Panc1 (cell line): ENCODE data around the gene EPHA3. TPM values are rescaled to one million over a fixed set of nuclear protein-coding genes. Genes with fewer than 3 reads are reported as not detected.

Source experiments
- ATAC-seq: fragments of 200-7000 bp; cut with Tn5 transposase; 2 replicates; pipeline ENCODE4 v1.9.1; 2020; ENCODE audit warnings: mild to moderate bottlenecking, moderate library complexity
- BruUV-seq: library from RNA; stranded (reverse); fragments of 400-500 nt; replicated peaks from 2 replicates; lab custom pipeline; 2021; lab: Mats Ljungman, UMichigan
- CTCF ChIA-PET: fragments of 300-600 bp; sonication (Branson Sonifier 250); formaldehyde crosslinking; loops from one replicate; lab custom pipeline; 2022; ENCODE audit warnings: antibody characterized with exemption; lab: Charles Lee
- POLR2A ChIA-PET: fragments of 300-600 bp; sonication (Branson Sonifier 250); formaldehyde crosslinking; loops from one replicate; lab custom pipeline; 2022; ENCODE audit warnings: antibody characterized with exemption; lab: Charles Lee
- DNase-seq: peaks from one replicate; pipeline ENCODE4 v3.0.0-alpha.2; 2010; ENCODE audit warnings: low read depth, low spot score
- H3K27ac ChIP-seq: 2 replicates; pipeline ENCODE4 v1.5.1; 2011; ENCODE audit warnings: mild to moderate bottlenecking, low read length, inconsistent platforms
- H3K27me3 ChIP-seq: fragments of 200-500 bp; sonication (Bioruptor generic); 2 replicates; pipeline ENCODE4 v1.6.0; 2014; ENCODE audit warnings: low read length, inconsistent platforms; ENCODE audit not compliant: control insufficient read depth, insufficient read depth
- H3K36me3 ChIP-seq: fragments of 200-500 bp; sonication (Bioruptor generic); 2 replicates; pipeline ENCODE4 v1.5.1; 2014; ENCODE audit warnings: inconsistent platforms, mild to moderate bottlenecking, low read length, moderate library complexity; ENCODE audit not compliant: control insufficient read depth, insufficient read depth
- H3K4me1 ChIP-seq: 2 replicates; pipeline ENCODE4 v1.5.1; 2011; ENCODE audit warnings: inconsistent platforms, mild to moderate bottlenecking, low read length, moderate library complexity; ENCODE audit not compliant: control insufficient read depth, insufficient read depth
- H3K4me3 ChIP-seq, 2 experiments: 2 replicates each; pipeline ENCODE4 v1.5.1; 2011 to 2012; ENCODE audit warnings: low read depth in 2 of 2, low read length in 2 of 2, mild to moderate bottlenecking in 2 of 2, inconsistent platforms in 1 of 2, moderate library complexity in 1 of 2
- H3K9me3 ChIP-seq: fragments of 200-500 bp; sonication (Bioruptor generic); 2 replicates; pipeline ENCODE4 v1.5.1; 2014; ENCODE audit warnings: low read depth, mild to moderate bottlenecking, inconsistent platforms, low read length, moderate library complexity; ENCODE audit not compliant: control insufficient read depth, insufficient read depth
- POLR2AphosphoS5 ChIP-seq: IDR thresholded peaks from 2 replicates; pipeline ENCODE4 v1.6.1; 2012; ENCODE audit warnings: mild to moderate bottlenecking, low read depth, low read length, moderate library complexity
- SIN3A ChIP-seq: IDR thresholded peaks from 2 replicates; pipeline ENCODE4 v1.6.1; 2012; ENCODE audit warnings: low read depth, mild to moderate bottlenecking, low read length, moderate library complexity, borderline replicate concordance; ENCODE audit not compliant: insufficient read depth
- TCF7L2 ChIP-seq: IDR thresholded peaks from 2 replicates; pipeline ENCODE4 v1.6.1; 2011; ENCODE audit warnings: mild to moderate bottlenecking, low read depth, low read length, inconsistent platforms
- in situ Hi-C: cut with HindIII; loops from 2 replicates; pipeline ENCODE4 v1.10.0; 2016; ENCODE audit warnings: low sequenced_read_pairs, low pct_unique_long_range_greater_than_20kb
- intact Hi-C: fragments of 100-400 bp; cut with micrococcal nuclease; formaldehyde crosslinking; loops from one replicate; pipeline ENCODE4 v1.10.0; 2022; ENCODE audit not compliant: unreplicated experiment
- total RNA-seq: library from RNA; stranded (reverse); gene quantifications from one replicate; pipeline ENCODE4 v1.2.1, GENCODE V29; 2021; ENCODE audit not compliant: unreplicated experiment
- TF ChIP-seq, protein P1 (sequence below): fragments of 450-650 bp; IDR thresholded peaks from 2 replicates; pipeline ENCODE4 v1.5.1; 2017; ENCODE audit warnings: mild to moderate bottlenecking
- TF ChIP-seq, protein P2 (sequence below), 2 experiments: IDR thresholded peaks; 2 replicates each; pipeline ENCODE4 v1.6.1; 2011 to 2012; ENCODE audit warnings: low read depth in 2 of 2, control low read depth in 1 of 2, low read length in 1 of 2, mild to moderate bottlenecking in 1 of 2, moderate library complexity in 1 of 2; ENCODE audit not compliant: insufficient read depth in 1 of 2

EPHA3 gene
- total RNA-seq, 1 experiment from 2014 or later, result 0.05 TPM

DNA sequence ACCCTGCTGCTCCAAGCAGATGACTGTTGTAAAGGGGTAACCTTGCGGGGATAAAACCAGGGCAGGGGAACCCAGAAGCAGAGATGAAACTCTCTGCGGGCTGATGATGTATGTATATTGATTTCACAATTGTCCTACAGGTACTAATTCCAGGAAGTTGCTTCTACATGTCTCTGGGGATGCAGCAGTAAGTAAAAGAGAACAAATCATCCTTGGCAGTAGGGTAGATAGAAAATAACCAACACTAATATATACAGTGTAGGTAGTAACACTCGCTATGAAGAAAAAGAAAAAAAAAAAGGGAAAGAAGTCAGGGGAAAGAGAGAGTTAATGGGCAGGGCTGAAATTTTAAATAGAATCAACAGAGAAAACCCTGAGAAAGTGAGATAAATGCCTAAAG is 50.2 kb downstream of the EPHA3 start:
- Histone ChIP-seq H3K27me3 (no peaks in the 10 kb centered on the region), H3K36me3 (no peaks in the 10 kb centered on the region), H3K4me3 (no peak overlapping the region), H3K27ac (no peak overlapping the region), H3K4me1 (no peaks in the 10 kb centered on the region), H3K9me3 (no peaks in the 10 kb centered on the region)
- ATAC-seq, result no peak
- DNase-seq, result no peak
- intact Hi-C loops, result no loop called here
- CTCF ChIA-PET, result no interaction called here
- TF ChIP-seq, protein P1, sequence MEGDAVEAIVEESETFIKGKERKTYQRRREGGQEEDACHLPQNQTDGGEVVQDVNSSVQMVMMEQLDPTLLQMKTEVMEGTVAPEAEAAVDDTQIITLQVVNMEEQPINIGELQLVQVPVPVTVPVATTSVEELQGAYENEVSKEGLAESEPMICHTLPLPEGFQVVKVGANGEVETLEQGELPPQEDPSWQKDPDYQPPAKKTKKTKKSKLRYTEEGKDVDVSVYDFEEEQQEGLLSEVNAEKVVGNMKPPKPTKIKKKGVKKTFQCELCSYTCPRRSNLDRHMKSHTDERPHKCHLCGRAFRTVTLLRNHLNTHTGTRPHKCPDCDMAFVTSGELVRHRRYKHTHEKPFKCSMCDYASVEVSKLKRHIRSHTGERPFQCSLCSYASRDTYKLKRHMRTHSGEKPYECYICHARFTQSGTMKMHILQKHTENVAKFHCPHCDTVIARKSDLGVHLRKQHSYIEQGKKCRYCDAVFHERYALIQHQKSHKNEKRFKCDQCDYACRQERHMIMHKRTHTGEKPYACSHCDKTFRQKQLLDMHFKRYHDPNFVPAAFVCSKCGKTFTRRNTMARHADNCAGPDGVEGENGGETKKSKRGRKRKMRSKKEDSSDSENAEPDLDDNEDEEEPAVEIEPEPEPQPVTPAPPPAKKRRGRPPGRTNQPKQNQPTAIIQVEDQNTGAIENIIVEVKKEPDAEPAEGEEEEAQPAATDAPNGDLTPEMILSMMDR, result no peak
- TF ChIP-seq TCF7L2 (no peak), SIN3A (no peak), POLR2AphosphoS5 (no peak)
- TF ChIP-seq, protein P2, sequence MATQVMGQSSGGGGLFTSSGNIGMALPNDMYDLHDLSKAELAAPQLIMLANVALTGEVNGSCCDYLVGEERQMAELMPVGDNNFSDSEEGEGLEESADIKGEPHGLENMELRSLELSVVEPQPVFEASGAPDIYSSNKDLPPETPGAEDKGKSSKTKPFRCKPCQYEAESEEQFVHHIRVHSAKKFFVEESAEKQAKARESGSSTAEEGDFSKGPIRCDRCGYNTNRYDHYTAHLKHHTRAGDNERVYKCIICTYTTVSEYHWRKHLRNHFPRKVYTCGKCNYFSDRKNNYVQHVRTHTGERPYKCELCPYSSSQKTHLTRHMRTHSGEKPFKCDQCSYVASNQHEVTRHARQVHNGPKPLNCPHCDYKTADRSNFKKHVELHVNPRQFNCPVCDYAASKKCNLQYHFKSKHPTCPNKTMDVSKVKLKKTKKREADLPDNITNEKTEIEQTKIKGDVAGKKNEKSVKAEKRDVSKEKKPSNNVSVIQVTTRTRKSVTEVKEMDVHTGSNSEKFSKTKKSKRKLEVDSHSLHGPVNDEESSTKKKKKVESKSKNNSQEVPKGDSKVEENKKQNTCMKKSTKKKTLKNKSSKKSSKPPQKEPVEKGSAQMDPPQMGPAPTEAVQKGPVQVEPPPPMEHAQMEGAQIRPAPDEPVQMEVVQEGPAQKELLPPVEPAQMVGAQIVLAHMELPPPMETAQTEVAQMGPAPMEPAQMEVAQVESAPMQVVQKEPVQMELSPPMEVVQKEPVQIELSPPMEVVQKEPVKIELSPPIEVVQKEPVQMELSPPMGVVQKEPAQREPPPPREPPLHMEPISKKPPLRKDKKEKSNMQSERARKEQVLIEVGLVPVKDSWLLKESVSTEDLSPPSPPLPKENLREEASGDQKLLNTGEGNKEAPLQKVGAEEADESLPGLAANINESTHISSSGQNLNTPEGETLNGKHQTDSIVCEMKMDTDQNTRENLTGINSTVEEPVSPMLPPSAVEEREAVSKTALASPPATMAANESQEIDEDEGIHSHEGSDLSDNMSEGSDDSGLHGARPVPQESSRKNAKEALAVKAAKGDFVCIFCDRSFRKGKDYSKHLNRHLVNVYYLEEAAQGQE (IDR thresholded peaks at IDR 0.05; ENCODE audit: insufficient read depth in 1 of 2, low read depth in 2 of 2, low read length in 1 of 2), result no peak
- in situ Hi-C loops, result no loop called here
- POLR2A ChIA-PET, result no interaction called here
- no TSS peak for BruUV-seq

DNA sequence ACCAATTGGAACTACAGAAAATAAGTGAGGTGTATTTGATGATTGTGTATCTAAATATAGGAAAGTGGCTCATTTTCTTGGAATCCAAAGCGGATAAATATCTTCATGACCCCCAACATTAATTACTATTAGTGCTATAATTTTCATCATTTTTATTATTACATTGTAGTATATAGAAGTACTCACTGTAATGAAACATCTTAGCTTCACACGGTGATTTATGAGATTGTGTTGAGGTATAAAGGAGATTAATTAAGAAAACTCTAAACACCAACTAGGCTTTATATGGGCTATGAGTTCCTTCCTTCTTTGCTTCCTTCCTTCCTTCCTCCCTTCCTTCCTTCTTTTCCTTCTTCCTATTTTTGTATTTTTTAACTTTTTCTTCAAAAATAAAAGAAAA is 52.2 kb downstream of the EPHA3 start:
- Histone ChIP-seq H3K36me3 (no peaks in the 10 kb centered on the region), H3K4me1 (no peaks in the 10 kb centered on the region), H3K9me3 (no peaks in the 10 kb centered on the region), H3K4me3 (no peak overlapping the region), H3K27ac (no peak overlapping the region), H3K27me3 (no peaks in the 10 kb centered on the region)
- ChIA-PET POLR2A (no interaction called here), CTCF (no interaction called here)
- TF ChIP-seq, protein P1, result no peak
- TF ChIP-seq, protein P2 (IDR thresholded peaks at IDR 0.05; ENCODE audit: insufficient read depth in 1 of 2, low read depth in 2 of 2, low read length in 1 of 2), result no peak
- TF ChIP-seq SIN3A, result no peak
- TF ChIP-seq TCF7L2, result no peak
- TF ChIP-seq POLR2AphosphoS5, result no peak
- no peak for DNase-seq
- intact Hi-C loops (no loop called here), in situ Hi-C loops (no loop called here)
- BruUV-seq, result no TSS peak
- ATAC-seq, result no peak
